ENCODE results near the gene LTK.
"Not testable (repeated sequence)": the region's sequence is repeated elsewhere in the genome, so short reads cannot be mapped to it uniquely, and the experiment has no call there.

The LTK gene

DNA sequence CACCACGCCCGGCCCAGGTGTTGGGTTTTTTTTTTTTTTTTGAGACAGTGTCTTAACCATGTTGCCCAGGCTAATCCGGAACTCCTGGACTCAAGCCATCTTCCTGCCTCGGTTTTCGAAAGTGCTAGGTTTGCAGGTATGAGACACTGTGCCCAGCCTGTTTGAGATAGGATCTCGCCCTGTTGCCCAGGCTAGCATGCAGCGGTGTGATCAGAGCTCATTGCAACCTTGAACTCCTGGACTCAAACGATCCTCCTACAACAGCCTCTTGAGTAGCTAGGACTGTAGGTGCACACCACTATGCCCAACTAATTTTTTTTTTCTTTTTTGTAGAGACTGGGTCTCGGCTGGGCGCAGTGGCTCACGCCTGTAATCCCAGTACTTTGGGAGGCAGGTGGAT lies 40.2 kb downstream of the LTK start:
- no peak for DNase-seq

DNA sequence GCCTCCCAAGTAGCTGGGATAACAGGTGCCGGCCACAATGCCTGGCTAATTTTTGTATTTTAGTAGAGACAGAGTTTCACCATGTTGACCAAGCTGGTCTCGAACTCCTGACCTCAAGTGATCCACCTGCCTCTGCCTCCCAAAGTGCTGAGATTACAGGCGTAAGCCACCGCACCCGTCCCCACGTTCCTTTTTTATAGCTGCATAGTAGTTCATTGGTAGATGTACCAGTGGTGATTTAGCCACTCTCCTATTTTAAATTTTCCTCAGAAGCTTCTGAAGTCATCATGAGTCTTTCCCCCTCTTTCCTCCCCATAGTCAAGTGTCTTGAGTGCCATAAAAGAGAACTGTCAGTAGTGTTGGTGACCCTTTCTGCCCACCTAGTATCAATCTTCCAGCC lies 44.0 kb downstream of the LTK start:
- DNase-seq: not testable (repeated sequence)

DNA sequence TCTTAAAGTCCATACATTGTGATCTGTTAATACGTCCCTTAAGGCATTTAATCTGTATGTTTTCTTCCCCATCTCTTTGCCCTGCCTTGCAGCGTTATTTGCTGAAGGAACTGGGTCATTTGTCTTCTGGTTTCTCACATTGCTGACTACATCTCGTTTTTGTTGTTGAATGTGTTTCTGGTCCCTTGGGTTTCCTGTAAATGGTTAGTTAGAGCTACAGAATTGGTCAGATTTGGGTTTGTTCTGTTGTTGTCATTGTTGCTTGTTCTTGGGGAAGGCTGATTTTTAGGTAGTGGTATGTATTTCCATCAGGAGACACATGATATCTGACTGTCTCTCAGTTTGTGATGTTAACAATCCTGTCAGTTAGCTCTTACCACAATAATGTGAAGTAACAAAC lies 46.9 kb downstream of the LTK start:
- no peak for DNase-seq

DNA sequence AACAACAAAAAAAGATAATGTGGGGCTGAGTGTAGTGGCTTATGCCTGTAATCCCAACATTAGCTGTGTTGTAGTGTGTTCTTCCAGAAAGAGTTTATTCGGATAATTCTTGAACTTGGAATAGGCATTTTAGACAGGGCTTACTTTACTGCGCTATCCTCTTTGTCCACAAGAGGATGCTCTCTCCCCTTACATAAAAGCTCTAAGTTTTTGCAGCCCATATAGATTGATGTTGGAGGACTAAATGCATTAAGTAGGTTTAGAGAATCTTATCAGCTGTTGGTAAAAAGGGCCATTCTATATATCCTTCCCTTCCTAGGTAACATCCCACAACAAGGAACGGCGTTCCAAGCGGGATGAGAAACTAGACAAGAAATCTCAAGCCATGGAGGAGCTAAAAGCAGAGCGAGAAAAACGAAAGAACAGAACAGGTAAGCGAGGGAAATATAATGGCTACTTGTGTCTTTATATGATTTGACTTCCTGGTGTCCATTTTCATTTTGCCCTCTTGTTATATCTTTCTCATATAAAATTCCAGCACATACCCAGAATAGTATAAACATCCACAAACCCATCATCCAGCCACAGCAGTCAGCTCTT lies 47.7 kb downstream of the LTK start:
- no peak for DNase-seq

DNA sequence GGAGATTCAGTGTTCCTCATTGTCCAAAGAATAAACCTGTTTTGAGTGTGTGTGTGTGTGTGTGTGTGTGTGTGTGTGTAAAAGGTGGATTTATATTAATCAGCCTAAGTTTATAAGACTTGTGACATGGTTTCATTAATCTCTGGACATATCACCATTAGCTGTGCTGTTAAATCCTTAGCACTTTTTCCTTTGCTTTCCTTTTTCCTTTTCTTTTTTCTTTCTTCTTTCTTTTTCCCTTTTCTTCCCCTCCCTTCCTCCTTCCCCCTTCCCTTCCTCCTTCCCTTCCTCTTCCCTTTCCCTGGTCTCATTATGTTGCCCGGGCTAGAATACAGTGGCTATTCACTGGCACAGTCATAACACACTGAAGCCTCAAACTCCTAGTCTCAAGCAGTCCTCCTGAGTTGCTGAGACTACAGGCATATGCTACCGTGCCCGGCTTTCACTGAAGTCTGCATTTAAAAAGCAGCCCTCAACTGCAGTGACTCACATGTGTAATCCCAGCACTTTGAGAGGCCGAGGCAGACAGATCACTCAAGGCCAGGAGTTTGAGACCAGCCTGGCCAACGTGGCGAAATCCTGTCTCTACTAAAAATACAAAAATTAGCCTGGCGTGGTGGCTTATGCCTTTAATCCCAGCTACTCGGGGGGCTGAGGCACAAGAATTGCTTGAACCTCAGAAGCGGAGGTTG lies 48.6 kb downstream of the LTK start:
- no peak for DNase-seq

DNA sequence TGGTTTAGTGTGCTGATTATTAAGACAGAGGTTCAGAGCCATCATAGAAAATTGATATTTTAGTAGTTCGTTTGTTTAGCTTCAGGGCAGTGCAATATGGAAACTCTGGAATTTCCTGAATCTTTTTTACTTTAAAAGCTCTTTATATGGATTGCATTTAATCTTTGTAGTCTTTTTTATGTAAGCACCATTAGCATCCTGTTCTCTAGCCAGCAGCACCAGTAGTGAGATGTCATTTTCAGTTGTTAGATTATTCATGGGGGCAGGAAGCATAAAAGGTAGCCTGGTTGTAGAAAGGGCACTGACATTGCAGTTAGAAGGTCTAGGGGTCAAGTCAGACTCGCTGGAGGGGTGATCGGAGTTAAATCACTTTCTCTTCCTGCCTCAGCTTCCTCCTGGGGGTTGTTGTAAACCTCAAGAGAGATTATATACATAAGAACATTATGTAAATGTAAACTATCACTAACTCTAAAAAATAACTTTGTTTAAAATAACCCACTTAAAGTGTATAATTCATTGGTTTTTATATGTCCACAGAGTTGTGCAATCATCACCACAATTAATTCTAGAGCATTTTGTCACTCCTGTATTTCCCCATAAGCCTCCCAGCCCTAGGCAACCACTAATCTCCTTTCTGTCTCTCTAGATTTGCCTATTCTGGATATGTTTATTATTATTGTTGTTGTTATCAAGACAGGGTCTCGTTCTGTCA lies 51.4 kb downstream of the LTK start:
- no peak for DNase-seq
